GM19035 (cell line): ENCODE measurements around the gene RHEBL1.

ENCODE experiments used
- ATAC-seq: cut with Tn5 transposase; IDR thresholded peaks from one replicate; pipeline ENCODE4 v1.9.1; 2021; ENCODE audit not compliant: unreplicated experiment

Gene RHEBL1

GRCh38 chr12:49069507-49070346 lies at the start of gene RHEBL1:
RHEBL1 (minus strand) TSS chr12:49069979; CDS start chr12:49069785, 194 bp downstream.
- ATAC-seq: peak; percentile 98

GRCh38 chr12:49111206-49111605 lies 41.4 kb upstream of the RHEBL1 start:
- ATAC-seq: no peak

GRCh38 chr12:49110464-49111155 lies 40.8 kb upstream of the RHEBL1 start, which contains the start of gene LMBR1L:
LMBR1L (minus strand) TSS chr12:49110847; CDS start chr12:49110555, 292 bp downstream.
- ATAC-seq: peak; percentile 98

GRCh38 chr12:49109641-49110463 lies 40.1 kb upstream of the RHEBL1 start:
- no peak for ATAC-seq

GRCh38 chr12:49108958-49109404 lies 39.2 kb upstream of the RHEBL1 start:
- no peak for ATAC-seq

GRCh38 chr12:49105504-49106084 lies 35.8 kb upstream of the RHEBL1 start:
- no peak for ATAC-seq

- no peak for ATAC-seq
Measured at GRCh38 chr12:49104822-49105221, 35.0 kb upstream of the RHEBL1 start.

GRCh38 chr12:49100380-49100779 lies 30.6 kb upstream of the RHEBL1 start:
- no peak for ATAC-seq

GRCh38 chr12:49098703-49099102 lies 28.9 kb upstream of the RHEBL1 start:
- no peak for ATAC-seq

GRCh38 chr12:49098035-49098451 lies 28.3 kb upstream of the RHEBL1 start:
- no peak for ATAC-seq

GRCh38 chr12:49097381-49097780 lies 27.6 kb upstream of the RHEBL1 start:
- ATAC-seq: no peak

GRCh38 chr12:49094975-49095365 lies 25.2 kb upstream of the RHEBL1 start:
- ATAC-seq: no peak

- no peak for ATAC-seq
Measured at GRCh38 chr12:49094160-49094974, 24.6 kb upstream of the RHEBL1 start, which contains the start of gene DHH. DHH (minus strand) TSS chr12:49094801; CDS start chr12:49094512, 289 bp downstream.

GRCh38 chr12:49093792-49094159 lies 24.0 kb upstream of the RHEBL1 start:
- ATAC-seq: no peak

GRCh38 chr12:49092816-49093406 lies 23.1 kb upstream of the RHEBL1 start:
- no peak for ATAC-seq

- ATAC-seq: no peak
Measured at GRCh38 chr12:49092086-49092815, 22.5 kb upstream of the RHEBL1 start.

- no peak for ATAC-seq
Measured at GRCh38 chr12:49091836-49092085, 22.0 kb upstream of the RHEBL1 start.

- ATAC-seq: no peak
Measured at GRCh38 chr12:49091056-49091835, 21.5 kb upstream of the RHEBL1 start.
